Raji (cell line): ENCODE results near the gene C22orf31.

Experiments used
- POLR2A ChIP-seq: IDR thresholded peaks from 2 replicates; pipeline ENCODE4 v1.6.1; 2011; ENCODE audit warnings: low read depth, low read length, control low read depth; ENCODE audit not compliant: insufficient read depth

The C22orf31 gene

GRCh38 chr22:29048822-29049654 lies 12.6 kb downstream of the C22orf31 start:
- no peak for TF ChIP-seq POLR2A

DNA sequence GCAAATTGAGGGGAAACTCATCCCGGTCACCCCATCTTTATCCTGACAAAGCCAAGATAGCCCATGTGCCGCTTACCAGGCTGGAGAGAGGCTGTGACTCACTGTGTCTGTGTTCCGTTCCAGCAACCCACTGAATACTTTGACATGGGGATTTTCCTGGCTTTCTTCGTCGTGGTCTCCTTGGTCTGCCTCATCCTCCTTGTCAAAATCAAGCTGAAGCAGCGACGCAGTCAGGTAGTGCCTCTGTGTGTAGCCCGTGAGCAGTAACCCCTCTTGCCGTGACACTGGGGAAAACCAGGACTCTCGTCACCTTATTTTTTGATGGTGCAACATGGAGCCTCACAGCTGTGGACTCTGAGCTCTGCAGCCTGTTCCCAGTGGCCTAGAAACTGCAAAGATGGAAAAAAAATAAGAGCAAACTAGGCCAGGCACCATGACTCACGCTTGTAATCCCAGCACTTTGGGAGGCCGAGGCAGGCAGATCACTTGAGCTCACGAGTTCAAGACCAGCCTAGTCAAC lies 16.9 kb downstream of the C22orf31 start:
- TF ChIP-seq POLR2A = no peak

- no peak for TF ChIP-seq POLR2A
Measured at GRCh38 chr22:29043906-29044575, 17.6 kb downstream of the C22orf31 start.

- no peak for TF ChIP-seq POLR2A
Measured at GRCh38 chr22:29041408-29041807, 20.2 kb downstream of the C22orf31 start.

- TF ChIP-seq POLR2A = no peak
Measured at GRCh38 chr22:29040385-29041275, 21.0 kb downstream of the C22orf31 start.

DNA sequence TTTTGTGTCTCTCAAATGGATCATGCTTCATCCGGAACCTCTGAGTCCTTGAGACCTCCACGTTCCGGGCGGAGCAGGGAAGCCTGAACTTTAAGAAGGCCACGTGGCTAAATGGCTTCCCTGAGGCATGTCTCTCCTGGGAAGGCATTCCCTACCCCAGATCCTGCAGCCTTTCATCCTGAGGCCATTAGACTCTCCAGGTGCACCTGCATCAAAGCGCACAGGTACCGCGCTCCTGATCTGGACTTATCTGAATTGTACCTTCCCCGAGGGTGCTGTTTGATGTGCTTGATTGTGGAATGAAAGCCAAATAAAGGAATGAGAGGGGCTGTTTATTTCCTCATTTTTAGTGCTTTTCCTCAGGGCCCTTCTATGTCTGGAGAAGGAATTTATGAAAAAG lies 22.5 kb downstream of the C22orf31 start:
- no peak for TF ChIP-seq POLR2A

DNA sequence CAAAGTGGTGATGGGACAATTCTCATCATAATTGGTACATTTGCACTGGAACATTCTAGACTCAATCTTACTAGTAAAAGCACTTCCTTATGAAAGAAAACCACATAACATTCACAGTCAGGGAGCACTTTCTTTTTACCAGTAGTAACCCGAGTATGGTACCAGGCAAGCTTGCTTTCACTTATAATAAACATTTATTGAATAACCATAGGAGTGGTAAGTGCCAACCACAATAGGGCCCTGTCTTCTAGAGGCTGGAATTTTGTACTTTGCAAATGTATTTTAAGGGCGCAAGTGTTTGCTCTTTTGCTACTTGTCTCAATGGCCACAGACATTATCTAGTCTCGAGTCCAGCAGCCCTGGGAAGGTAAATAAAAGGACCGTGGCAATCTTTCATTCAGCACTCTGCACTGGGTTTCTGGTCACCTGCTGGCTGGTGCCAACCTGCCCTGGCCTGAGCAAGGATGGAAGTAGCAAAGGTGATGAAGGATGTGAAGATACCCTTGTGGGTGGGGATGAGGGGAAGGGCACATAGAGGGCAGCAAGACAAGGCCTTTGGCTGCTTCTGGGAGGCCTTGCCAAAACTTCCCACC lies 24.2 kb downstream of the C22orf31 start:
- no peak for TF ChIP-seq POLR2A

GRCh38 chr22:29032584-29032983 lies 29.0 kb downstream of the C22orf31 start:
- TF ChIP-seq POLR2A = no peak

DNA sequence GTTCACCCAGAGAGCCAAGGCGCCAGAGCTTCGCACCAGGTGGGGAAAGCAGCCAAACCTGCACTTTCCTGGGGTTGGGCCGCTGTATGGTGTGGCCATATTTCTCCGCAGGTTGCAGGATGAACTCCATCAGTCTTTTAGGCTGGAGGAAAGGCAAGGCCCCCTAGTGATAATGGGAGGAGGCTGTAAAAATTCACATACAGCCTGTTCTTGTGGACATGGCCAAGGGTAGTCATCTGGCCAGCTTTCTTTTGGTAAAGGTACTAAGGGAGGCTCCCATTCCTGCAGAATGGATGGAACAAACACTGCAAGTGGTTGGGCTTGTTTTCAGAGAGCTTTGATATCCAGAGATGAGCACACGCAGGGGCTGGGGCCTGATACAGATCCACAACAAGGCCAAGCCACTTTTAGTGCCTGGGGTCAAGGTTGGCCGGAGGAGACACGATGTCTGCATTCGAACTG lies 29.6 kb downstream of the C22orf31 start:
- TF ChIP-seq POLR2A = no peak

DNA sequence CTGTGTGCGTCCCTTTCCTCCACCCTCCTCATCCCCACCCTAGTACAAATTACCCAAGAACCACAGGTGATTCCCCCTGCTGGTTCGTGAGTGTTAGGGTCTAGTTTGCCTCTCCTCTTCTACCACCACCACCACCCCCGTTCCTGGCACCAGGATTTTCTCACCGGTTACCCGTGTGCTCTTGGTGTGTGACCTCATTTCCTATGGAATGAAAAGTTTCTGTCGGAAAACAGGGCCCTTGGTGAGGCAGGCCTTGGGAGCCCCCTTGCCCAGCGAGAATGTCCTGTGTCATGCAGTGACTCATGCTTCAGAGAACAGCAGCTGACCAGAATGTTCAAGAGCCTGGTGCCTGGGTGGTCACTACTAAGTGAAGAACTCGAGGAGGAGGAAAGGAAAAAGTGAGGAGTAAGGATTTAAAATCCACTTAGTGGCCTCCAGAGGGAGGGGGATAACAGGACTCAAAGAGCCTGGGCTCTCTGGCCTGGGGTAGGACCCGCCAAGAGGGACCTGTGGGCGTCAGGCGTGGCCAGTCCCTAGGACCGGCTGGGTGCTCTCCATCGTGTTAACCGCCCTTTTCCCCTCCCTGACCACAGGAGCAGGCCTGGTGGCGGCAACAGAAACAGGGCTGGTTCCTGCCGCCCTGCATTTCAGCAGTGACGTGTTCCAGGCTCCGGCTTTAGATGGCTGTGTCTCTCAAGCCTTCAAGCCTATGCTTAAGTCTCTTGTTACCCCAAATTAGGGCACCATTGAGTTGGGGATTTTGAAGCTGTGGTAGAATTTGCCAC lies 30.2 kb downstream of the C22orf31 start:
- TF ChIP-seq POLR2A = no peak

DNA sequence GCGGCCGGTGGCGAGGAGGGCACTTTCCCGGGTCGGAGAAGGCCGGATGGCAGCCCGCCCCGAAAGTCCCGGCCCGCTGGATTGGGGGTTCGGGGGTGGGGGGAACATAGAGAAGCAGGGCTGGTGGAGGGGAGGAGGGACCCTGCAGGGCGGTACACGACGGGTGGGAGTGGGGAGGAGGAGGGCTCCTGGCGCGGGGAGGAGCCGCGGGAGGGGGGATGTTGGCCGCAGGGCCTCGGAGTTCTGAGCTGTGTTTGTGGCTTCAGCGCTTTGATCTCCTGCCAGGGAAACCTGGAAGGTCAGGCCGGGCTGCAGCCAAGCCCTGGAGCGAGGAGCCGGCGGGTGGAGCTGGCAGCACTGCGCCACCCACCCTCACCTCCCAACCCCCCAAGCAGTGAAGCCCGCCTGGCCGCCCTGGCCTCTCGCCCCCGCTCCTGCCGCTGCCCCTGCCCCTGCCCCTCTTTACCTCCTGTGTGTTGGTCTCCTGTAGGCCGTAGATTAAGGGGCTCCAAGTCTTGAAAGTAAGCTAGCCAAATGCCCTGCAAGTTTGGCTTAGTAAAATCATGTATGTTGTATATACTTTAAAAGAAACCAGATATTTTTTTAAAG lies 30.9 kb downstream of the C22orf31 start:
- no peak for TF ChIP-seq POLR2A

DNA sequence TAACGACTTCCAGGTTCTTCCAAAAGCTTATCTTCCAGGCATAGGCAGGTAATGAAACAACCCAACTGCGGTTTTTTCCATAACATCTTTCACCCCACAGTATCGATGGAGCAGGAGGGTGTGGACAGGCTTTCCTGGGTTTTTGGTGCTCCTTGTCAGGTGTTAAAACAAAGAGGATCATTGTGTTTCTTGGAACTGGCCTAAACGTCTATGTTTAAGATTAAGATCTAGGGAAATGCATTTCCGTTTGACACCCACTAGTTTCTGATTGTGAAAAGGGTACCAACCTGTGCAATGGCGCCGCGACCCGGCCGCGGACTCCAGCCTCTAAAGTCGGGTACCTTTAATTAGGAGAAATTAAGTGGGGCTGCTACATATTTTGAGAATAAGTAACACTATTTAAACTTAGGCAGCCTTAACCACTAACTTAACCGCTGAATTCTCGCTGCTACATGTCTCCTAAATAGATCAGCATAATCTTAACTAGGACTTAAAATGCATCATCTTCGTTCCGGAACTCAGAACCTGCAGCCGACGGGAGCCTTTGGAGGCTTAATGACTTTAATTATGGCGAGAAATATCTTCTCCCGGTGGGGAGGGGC lies 31.5 kb downstream of the C22orf31 start:
- TF ChIP-seq POLR2A = no peak
